Measurements from ENCODE around the gene ELMO1.

Gene ELMO1

DNA sequence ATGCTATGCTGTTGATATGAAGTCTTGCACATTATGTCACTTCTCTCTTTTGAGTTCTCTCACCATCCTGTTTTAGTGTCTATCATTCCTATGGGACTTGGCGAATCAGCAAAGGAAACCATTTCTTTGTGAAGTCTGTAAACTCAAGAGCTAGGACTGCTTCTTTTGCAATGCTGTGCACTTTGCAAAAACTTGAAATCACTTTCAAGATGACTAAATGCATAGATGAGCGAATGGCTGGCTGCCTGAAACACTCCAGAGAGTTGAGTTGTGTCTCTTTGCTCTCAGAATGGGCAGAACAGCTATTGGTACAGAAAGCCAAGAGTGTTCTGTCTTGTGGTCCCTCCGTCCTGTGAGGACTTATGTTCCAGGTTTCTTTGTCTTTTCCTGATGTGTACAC, 18.3 kb upstream of the ELMO1 start:
- DNase-seq: no peak

DNA sequence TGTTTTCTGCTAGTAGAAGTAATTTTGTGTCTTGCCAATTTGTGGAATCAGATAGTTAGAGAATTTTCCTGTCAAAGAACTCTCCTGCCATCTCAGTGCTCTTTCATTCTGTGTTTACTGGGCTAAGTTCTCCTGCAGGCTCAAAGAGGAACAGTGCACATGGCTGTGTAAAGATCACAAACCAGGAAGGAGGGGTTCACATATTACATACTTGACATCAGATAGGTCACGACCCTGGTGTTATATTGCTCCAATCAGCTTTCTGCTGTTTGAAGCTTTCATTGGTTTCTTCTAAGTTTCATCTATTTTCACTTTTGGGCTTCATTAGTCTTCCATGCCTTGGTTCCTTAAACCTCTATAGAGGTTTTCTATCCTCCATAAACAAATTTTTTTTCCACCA, 13.5 kb upstream of the ELMO1 start:
- no peak for DNase-seq

DNA sequence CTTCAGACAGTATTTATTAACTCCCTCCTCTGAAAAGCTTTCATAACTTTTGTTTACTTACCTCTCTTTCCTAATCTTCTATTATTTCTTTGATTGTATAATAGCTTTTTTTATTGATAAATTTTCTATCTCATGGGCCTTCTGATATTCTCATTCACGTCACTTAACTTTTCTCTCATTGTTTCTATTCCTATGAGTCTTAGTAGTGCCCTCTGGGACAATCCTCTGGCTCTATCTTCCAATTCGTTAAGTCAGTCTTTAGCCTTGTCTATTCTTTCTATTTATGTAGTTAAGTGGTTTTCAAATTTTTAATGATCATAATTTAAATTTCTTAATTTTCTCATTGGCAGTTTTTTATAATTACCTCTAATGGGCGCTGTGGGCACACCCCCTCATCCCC, 6.4 kb upstream of the ELMO1 start:
- no peak for DNase-seq

DNA sequence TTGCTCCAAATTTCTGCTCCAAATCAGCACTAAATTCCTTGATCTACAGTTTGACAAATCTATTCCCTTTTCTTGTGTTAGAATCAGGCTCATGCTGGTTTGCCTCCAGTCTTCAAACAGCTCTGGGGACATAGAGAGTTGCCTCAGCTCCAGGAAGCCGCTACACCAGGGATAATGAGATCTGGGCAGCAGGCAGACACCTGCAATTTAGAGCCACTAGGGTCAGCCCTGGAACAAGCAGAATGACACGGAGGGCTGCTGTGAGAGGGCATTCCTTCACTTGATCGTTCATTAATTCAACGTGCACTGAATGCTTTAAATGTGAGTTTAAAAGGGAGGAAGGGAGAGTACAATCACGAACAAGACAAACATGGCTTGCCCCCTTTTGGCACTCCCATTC, 3.7 kb upstream of the ELMO1 start:
- DNase-seq: no peak

DNA sequence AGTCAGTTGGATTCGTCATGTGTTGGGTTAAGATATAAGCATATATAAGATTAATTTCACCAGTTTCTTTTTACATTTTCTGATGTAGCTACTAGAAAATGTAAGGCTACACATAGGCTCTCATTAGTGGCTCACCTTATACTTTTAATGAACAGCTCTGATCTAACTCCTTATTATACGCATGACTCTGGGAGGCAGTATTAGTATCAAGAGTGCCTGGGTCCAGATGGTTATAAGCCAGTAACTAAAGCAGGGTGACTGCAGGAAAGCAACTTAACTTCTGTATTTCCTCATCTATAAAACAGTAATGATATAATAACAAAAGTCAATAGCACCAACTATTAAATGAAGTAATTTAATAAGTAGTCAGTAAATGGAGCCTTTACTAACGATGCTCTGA, 1.4 kb upstream of the ELMO1 start:
- DNase-seq: no peak

DNA sequence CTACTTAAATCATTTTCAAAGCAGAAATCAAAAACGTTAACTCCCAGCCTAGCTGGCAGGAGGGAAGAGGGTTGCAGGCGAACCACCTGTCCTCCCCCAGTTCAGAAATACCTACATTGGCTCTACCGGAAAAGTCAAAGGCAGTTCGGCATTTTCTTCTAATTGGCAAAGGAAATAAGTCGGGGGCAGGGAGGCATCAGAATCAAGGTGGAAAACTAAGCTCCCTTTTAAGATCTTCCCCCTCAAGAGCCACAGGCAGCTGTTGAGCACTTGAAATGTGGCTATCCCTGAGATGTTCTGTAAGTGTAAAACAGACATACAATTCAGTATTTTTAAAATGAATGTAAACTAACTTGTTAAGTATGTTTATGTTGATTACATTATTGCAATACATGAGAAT, 957 bp upstream of the ELMO1 start:
- DNase-seq: no peak

DNA sequence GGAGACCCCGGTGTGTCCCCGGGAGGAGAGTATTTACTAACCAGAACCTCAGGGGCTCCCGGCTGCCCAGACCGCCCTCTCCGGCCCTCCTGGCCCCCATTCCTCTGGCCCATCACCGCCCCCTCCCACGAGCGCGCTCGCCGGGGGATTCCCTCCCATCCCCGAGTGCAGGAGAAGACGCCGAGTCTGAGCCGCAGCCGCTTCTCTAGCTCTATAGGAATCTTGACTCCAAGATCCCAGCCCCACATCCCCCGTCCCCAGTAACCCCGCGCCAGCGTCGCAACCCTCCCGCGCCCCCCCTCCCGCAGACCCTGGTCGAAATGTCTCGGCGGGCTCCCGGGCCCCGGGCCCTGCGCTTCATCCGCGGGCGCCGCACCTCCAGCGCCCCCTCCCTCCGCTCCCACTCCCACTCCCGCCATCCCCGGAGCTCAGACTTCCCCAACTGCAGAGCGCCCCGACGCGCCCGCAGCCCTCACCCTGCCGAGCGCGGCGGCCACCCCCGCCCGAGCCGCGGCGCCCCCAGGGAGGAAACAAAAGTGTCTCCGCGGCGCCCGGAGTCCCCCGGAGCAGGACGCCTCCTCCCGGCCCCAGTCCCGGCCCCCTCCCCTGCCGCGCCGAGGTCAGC, 541 bp downstream of the ELMO1 start:
- peak; percentile 23 for DNase-seq

DNA sequence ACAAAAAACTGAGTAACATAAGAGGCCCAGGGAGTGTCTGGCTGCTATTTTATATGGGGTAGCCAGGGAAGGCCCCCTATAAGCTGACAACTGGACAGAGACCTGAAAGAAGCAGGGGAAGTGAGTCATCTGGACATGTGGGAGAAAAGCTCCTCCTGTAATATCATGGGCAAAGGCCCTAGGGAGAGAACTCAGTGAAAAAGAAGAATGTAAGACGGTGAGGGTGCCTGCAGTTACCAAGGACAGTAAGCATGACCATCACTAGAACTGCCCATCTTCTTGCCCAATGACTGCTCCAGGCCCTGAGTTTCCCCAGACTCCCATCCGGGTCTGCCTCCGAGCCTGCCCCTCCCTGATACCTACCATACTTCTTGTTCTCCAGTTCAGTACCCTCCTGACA, 2.3 kb downstream of the ELMO1 start:
- DNase-seq: no peak

DNA sequence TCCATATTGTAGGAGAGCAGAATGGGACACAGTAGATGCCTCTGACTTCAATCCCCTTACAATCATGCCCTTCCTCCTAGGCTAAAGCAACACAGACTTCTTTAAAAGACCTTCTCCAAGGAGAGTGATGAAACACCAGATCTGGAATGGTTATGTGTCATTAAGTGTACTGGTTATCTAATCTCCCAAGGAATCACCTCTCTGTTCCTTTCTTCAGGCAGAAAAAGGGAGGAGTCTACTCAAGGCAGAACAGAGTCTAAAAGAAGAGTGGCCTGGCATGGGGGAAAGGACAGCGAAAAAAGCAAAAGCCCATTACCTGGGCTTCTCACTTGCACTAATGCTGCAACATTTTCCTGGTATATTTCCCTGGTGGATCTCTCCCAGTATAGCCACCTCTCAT, 2.9 kb downstream of the ELMO1 start:
- DNase-seq: no peak

DNA sequence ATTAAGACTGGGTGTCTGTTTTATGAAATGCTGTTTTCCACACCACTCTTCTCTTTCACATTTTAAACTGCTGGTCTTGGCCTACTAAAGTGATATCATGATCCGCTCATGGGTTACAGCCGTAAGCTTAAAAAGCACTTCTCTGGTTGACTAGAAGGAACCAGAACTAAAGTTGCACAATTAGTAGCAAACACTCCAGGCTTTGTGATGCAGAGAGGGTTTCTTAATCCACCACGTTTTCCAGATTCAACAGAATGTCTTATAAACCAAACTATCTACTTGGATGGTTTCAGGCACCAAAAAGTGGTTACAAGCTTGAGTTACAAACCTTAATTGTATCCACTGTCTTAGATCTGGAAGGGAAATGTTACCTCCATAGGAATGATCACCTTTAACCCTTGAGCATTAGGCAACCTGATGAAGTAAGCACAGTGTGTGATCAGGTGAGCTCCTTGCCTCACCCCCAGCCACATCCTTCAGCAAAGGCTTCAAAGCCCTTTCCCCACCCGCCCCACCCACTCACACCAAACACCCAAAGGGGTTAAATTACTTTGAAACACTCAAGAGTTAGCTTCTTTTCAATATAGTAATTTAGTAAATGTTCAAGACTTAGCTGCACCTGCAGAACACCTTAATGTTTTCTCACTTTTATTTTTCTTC, 3.5 kb downstream of the ELMO1 start:
- no peak for DNase-seq

DNA sequence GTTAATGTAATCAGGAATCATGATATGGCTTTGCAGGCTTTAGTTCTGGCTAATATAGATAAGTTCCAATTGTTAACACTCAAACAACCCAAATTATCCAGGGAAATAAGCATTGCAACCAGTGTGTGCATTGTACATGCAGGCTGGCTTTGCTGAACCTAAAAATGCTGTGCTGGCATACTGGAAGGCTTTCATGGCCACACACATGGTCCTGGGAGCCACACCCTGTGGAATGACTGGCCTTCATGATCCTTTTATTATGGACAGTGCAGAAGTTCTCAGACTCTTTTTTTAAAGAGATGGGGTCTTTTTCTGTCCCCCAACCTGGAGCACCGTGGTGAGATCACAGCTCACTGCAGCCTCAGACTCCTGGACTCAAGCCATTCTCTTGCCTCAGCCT, 5.0 kb downstream of the ELMO1 start:
- DNase-seq: no peak

DNA sequence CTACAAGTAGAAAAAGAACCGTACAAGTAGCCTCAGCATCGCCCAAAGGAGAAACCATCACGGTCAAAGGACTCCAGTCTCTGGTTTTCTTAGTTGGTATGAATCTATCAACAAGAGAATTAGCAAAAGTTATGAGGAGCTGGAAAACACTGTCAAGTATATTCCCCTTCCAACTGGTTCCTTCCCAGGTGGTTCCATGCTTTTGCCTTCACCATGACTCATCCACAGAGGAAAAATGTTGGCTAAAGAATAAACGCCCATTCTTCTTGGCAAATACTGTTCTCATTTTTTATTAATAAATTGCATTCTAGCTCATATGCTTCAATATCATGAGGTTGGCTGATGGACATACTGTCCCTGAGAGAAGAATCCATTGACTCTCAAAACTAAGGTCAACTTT, 6.4 kb downstream of the ELMO1 start:
- DNase-seq: no peak

DNA sequence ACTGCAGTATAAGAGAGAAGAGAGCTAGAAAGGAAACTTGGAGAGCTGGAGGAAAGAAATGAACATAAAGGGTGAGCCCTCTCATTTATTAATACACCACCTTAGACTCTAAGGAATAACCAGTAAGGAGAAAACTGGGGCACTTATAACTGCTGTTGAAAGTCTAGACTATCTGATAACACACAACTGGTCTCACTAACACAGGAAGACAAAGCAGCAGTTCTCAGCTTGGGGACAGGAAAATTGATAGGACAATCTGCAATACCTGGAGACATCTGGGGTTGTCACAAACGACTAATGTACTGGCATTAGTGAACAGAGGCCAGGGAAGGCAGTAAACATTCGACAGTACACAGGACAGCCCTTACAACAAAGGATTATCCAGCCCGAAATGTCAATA, 6.8 kb downstream of the ELMO1 start:
- DNase-seq: no peak

DNA sequence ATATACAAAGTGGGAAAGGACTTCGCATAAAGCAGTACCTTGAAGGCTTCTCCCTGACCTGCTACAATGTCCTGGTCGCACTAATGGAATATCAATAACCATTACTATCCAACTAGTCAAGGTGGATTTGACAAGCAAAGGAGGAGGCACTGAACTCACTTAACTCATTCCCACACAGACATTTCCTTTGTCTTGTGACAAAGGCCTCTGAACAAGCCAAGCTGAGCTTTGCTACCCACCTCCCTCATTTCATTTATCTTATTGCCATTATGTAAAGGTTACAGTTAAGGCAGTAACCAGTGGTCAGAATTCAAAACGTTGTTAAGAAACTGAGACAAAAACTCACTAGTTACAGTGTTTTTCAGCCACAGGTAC, 7.3 kb downstream of the ELMO1 start:
- no peak for DNase-seq

DNA sequence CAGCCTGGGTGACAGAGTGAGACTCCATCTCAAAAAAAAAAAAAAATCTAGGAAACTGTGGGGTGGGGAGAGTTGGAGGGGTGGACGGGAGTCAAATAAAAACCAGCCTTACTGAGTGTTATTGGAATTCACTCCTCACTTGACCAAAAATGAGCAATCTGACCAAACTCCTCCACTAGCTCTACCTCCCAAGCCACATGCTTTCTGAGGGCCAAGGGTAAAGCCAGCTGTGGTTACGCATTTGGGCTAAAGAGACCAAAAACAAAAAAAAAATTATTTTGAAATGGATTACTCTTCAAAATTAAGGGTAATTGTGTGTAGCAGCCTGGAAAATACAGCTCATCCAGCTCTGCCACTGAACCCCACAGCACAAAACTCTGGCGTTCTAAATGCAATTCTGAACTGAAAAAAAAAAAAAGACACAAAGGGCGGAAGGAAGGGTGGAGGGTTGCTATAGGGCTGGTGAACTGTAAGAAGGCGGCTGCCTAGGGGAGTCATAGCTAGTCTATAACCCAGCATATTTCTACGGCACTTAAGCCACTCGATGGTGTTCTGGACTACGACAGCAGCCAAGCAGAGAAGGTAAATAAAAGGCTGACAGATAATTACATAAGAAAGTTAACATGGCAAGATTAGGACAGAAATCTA, 7.8 kb downstream of the ELMO1 start:
- DNase-seq: no peak

DNA sequence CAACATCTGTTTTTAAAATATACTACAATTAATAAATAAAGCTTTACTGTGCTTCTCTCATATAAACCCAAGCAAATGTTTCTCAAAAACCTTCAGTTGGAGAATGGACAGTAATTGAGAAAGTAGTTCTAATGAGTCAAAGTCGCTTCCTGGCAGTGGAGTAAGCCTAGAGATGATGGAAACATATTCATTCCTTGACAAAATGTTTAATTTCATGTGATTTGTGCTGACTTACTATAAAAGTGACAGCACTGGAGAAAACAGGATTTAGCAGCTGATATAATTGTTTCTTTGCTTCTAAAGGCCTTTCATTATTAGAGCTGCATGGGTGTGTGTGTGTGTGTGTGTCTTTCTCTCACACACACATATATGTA, 9.0 kb downstream of the ELMO1 start:
- DNase-seq: no peak

DNA sequence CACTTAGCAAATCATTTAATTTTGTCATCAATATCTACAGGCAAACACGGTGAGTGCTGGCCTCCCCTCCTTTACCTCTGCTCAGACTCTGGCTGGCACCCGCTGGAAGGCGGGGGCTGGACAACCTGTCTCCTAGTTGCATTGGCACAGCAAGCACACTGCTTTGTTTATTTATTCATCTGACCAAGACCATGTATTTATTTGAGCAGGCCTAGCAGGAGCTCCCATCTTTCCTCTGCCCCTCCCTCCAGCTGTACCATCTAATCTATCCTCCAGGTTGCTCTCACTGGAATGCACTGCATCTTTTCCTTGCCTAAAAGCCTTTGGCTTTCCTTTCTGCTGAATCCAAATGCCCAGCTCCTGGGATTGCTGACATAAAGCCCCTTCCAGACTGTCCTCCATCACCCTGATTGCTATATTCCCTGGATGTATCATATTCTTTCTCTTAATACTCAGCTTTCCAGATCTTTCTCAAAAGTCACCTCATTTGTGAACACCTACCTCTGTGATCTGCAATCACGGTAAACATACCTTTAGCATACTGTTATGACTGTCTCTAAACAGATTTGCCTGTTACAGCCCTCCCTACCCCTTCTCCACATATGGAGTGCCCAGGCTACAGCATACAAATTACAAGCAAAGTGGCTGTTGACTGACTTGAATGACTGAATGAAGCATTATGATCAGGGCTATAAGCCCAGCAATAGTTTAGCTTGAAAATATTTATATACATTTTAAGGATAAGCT, 9.6 kb downstream of the ELMO1 start:
- DNase-seq: peak; percentile 37

DNA sequence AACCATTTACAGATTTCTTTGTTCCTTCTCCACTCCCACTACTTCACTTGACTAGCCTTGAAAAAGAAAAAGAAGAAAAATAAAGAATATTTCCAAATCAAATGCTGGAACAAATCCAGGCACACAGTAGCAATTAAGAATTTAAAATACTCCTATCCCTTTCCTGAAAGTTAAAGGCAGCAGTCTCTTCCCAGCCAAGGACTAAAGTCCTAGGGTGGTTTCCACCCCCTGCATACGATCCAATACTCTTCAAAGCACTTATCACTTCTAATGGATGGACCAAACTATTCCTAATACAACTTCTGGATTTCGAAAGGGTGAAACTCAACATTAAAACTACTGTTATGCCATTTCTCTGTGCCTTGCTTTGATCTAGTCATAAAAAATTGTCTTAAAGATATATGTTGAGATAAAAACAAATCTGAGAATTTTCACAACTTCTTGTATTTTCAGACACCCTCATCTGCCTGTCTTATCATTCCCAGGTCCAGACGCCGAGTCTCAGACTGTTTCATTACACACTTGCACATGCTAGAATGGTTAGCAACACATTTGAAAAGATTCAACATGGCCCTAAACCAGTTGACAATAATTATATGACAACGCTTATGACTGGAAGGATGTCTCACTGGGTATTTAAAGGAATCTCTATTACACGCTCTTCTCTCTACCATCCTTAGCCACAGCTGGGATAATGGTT, 13.4 kb downstream of the ELMO1 start:
- DNase-seq: no peak

DNA sequence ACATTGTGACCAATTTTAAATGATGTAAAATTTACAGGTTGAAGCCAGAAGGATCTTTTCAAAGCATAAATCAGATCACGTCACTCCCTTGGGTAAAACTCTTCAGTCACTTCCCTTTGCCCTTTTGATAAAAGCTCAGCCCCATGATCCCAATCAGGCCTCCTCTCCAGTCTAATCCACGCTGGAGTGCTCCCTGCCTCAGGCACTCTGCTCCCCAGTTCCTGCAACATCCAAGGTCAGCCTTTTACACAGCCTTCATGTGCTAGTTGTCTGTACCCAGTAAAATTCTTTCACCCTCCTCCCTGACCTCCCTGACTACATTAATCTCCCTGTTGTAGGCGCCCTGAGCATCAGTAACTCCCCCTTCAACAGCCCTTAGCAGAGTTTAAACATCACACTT, 14.1 kb downstream of the ELMO1 start:
- DNase-seq: no peak

DNA sequence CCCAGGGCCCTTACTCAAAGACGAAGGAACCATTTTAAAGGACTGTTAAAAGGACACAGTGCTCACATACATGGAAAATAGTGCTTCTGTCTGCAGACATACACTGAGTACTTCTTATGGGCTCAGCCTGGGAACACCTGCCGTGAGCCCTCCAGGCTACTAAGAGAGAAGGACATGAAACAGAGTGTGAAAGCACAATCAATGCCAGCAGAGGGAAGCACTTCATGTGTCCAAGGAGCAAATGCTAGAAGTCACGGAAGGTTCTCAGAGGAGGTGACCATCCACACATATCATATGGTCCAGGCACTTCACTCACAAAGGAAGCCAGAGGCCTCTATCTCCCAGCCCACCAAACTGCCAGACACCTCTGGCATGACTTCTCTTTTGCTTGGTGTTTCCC, 15.5 kb downstream of the ELMO1 start:
- DNase-seq: no peak

DNA sequence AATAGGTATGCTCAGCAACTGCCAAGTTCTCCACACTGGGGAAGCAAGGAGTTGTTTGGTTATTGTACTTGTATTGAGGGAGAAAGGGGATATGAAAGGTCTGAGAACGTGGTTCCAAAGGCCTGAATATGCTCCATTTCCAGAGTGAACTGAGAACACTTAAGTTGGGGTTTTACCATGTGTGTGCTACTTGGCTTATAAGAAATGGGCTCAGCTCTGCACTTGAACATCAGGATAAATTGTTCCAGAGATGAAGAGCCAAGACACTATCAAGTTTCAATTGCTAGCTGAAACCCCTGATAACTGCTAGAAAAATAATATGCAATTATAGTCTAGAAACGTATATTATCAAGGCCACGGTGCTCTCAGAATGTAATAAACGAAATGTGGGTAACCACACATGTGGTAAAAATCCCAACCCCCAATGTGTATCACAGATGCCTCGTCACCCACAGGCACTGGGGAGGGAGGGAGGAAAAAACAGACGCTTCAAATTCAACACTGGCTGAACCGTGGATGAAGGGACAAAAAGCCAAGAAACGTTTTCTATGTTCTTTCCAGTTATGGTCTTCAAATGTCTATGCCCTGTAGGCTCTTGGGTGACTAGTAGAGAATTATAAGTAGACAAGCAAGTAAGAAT, 16.3 kb downstream of the ELMO1 start:
- no peak for DNase-seq

DNA sequence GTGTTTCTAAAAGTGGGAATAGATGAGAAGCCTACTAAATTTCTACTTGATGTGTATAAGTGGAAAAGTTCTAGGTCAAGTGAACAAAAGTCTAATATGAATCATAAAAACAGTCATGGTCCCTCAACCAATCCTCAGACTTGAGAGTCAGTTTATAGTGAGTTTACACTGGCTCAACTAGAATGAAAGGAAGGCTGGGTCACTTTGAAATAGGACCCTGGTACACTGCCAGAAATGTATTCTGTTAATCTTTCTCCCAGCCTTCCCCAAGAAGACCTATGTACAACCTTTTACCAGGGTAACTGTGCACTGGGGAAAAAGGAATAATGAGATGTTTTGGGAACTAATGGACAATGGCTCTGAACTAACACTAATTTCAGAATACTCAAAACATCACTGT, 17.3 kb downstream of the ELMO1 start:
- no peak for DNase-seq

DNA sequence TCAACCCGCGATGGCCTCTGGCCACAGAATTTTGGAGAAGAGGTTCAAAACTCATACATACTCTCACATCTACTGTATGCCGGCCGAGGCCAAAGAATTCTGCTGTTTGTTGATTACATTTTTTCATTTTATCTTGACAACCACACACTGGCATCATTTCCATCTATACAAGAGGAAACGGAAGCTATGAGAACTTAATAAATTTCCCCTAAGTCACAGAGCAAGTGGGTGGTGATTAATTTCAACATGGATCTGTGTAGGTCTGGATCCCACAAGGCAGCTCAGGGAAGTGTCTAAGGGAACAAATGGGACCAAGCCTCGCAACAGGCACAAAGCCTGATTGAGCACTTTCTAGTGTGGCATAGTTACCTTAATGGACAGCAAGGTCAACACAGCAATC, 18.0 kb downstream of the ELMO1 start:
- DNase-seq: no peak

Data from NCI-H69 (cell line).